Activated naive CD4-positive, alpha-beta T cell (primary cell): ENCODE data around the gene RTN4R.

Experiments used
- DNase-seq, 4 experiments: peaks; one replicate each; lab custom pipeline; 2025; lab: John Stamatoyannopoulos, UW

RTN4R gene

DNA sequence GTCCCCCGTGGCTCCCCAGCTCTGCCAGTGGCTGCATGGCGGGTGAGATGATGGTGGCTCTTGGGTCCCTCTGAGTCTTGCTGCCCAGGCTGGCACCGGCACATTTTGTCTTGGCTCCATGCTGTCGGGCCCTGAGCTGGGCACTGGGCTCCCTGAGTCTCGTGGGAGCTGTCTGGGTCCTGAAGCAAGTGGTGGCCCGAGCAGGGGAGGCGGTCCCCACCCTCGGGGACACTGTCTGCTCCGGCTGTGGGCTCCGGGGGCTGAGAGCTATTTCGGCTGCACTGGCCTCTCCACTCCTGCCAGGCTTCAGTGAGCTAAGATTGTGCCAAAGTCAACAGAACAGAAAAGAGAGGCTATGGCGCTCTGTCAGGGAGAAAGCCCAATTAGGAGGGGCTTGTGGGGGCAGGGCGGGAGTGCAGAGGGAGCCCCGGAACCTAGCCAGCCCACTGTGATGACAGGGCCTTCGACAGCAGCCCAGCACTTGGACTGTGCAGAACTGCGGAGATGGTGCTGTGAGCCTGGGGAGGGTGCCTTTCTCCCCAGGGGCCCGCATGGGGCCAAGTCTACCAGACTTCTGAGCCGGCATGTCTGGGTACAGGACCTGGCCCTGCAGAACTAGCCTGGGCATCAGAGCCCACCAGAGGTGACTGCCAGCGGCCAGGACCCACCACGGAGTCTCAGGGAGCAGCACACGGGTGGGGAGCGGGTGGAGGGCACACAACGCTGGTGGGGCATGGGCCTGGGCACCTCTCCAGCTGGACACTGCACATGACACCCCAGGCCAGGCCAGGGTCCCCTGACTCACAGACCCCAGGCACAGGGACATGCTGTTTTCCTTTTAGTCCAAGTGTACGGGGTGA lies 38.0 kb downstream of the RTN4R start:
- no peak for DNase-seq

DNA sequence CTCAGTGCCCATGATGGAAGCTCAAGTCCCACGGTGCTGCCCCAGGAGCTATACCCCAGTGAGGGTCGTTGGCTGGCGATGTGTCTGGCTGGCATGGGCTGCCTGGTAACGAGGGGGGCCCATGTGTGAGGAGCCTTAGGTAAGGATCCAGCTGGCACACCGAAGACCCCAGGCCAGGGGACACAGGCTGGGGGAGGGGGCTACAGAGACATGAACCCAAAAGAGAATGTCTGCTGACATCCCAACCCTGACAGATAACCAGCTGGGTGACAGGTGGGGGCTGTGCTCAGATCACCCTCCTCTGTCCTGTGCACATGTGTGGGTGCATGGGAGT lies 39.2 kb downstream of the RTN4R start:
- DNase-seq: no peak

DNA sequence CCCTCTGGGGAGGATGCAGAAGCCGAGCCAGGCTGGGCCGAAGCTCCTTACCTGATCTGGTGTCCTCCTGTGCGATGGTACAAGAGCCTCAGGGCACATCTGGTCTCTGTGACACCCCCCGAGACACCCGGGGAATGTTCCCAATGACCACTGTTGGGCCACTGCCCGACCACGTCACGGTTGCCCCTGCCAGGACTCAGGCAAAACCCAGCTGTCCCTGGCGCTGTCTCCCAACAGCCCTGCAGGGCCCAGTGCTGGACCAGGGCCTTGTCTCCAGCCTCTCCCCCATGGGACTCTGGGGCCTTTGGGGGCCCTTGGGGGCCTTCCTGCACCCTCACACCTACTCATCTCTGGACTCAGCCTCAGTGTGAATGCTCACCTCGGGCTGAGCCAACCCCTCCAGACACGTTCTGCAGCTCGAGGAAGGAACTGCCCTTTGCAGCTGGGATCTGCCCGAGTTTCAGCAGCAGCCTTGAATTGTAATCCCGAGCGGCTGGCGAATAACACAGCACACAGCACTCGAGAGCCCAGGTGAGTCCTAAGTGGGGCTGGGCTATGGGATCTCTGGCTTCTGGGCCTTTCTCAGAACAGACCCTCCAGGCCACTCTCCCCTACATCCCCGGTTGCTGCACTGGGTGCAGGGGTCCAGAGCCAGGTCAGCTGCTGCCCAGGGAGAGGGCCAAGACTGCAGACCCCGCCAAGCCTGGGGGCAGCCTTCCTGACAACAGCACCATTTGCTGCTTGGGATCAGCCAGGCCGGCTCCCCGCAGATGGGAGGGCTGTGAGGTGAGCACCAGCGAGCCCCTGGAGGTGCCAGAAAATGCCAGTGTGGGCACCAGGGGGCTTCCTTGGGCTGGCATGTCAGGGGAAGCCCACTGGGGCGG lies 39.8 kb downstream of the RTN4R start:
- no peak for DNase-seq

DNA sequence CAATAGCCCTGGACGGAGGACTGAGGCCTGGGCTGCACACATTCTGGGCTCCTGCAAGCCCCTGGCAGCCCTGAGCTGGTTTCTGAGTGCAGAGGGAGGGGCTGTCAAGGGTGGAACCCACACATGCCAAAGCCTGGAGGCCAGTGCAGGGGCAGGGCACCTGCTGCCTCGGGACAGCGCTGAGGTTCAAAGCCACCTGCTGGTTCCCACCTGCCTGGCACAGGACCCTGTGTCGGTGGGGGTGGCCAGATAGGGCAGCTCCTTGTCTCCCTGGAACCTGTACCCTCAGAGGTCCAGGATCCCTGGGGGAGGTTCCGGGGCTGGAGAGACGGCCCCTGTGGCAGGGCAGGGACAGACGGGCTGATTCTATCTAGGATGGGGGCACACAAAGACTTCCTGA lies 40.8 kb downstream of the RTN4R start:
- no peak for DNase-seq

DNA sequence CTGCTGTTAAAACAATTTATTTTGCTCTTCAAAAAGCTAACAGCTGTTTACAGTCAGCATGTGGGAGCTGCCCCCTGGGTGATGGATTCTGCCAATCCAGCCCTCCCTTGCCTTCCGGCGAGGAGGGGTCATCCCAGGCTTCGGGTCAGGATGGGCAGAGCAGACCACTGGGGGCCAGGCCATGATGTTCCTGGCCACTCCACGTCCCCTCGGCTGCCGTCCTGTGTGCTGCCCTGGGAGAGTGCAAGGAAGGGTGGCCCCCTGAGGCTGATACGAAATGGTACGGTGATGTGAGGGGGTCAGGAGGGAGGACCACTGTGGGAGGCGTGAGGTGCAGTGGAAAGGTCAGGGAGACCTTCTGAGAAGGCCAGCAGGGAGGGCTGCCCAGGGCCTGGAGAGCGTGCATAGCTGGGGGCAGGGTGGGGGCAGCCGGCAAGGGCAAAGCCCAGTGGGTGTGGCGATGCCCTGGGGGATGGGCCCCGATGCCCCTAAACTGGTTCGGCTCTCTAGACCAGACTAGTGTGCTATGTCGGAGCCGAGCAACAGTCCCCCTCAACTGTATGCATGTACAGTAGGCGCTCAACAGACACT lies 41.3 kb downstream of the RTN4R start:
- DNase-seq: no peak

DNA sequence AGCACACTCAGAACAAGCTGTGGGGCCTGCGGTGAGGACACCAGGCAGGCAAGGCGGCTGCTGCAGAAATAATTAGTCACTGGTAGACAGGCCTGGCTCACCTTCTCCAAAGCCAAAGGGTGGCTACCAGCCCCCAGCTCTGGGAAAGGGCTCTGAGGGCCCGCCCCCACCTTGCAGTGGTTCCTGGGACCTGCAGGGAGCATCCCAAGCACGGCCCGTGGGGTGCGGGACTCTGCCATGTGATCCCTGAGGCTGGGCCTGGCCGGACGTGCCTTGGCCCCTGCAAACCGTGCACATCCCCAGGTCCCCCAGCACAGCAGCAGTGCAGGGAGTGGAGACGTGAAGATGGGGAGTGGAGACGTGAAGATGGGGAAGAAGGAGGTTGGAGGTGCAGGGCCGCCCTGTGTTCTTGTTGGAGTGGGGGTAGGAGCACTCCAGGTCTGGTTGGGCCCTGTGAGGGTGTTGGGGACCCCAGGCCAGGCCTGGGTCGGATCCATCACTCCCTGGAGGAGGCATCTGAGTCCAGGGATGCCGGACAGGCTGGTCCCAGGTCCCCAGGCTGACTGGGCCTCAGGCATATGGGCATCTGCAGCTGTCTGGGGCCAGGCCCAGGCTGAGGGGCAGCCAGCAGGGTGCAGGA lies 41.9 kb downstream of the RTN4R start:
- no peak for DNase-seq

DNA sequence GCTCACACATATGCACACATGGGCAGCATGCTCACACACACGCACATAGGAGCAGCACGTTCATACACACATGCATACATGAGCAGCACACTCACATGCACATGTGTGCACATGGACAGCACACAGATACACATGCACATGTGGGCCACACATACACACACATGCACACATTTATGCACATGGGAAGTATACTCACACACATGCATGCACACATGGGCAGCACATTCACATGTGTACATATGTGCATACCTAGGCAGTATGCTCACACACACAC lies 42.5 kb downstream of the RTN4R start:
- DNase-seq: no peak

DNA sequence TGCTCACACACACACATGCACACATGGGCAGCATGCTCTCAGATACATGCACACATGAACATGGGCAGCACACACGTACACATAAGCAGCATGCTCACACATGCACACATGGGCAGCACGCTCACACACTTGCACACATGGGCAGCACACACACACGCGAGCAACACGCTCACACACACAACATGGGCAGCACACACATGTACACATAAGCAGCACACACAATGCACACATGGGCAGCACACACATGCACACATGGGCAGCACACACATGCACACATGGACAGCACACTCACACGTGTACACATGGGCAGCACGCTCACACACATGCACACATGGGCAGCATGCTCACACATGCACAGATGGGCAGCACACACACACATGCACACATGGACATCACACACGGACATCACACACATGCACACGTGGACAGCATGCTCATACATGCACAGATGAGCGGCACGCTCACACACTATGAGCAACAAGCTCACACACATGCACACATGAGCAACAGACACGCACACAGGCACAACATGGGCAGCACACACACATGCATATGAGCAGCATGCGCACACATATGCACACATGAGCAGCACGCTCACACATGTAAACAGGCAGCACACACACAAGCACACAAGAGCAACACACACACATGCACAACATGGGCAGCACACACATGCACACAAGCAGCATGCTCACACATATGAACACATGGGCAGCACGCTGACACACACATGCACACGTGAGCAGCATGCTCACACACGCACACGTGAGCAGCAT lies 43.0 kb downstream of the RTN4R start:
- no peak for DNase-seq

DNA sequence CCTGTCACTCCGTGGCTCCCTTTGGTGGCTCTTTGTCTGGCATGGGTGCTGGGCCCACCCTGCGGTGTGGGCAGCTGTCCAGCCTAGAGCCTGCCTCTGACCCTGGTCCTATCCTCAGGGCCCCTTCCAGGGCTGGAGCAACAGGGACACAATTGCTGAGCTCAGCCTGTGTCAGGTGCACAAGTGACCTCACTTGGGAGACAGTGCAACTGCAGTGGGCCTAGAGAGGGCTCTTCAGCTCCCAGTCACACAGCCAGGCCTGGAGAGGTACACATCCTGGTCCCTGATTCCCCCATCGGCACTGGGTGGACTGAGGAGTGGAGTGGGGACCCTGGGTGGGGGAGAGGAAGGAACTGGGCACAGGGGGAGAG lies 43.9 kb downstream of the RTN4R start:
- no peak for DNase-seq

DNA sequence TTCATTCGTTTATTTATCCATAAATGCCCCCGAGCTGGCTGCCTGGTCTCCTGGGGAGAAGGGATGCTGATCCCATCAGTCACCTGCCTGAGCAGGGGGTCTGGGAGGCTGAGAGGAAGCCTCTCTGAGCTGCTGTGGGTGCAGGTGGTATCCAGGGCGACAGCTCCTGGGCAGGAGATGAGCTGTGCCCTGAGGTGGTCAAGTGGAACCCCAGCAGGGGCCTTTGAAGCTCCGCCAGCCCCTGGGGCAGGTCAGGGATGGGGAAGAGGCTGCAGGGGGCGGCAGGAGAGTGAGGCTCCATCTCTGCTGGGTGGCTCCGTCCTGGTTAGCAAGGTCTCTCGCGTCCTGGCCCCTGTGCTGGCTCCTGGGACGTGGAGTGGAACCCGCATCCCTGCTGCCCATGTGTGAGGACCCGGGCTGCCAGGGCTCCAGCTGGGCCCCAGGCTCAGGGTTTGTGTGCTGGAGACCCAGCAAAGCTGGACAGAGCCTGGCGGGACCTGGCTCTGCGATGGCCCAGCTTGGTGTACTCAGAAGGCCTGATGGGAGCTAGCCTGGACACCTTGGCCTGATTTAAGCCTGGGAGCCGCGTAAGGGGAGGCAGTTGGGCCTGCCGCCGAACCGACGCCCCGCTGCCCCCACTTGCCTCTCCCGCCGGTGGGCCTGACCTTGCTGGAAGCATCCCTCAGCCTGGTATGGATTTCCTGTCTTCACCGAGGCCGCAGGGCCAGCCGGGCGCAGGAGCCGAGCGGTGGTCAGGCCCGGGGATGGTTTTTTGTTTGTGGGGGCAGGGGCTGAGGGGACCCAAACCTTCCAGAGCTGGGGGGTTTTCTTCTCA lies 44.5 kb downstream of the RTN4R start:
- no peak for DNase-seq

DNA sequence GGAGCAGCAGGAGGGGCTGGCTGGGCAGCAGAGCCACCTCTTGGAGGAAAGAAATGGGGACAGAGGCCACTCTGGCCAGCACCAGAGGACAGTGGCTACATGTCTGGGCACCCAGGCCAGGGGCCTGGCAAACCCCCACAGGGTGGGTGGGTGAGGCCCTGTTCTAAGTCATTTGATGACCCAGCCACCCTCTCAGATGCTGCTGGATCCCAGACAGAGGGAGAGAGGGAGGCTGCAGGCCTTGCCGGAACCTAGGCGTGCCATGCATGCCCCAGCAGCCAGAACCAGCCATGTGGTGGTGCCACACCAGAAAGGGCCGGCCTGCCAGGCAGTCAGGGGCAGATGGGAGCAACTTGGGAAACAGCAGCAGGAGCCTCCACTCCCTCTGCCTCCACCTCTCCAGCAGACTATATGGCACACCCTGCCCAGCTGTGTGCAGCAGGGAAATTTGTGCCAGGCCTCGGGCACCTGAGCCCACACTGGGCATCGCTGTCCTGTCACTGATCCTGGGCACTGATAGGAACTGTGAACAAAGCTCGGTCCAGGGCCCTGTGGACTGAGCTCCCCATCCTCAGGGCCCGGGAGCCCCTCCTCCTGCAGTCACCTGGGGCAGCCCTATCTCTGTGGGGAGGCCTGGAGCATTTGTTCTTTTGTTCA lies 45.2 kb downstream of the RTN4R start:
- no peak for DNase-seq

DNA sequence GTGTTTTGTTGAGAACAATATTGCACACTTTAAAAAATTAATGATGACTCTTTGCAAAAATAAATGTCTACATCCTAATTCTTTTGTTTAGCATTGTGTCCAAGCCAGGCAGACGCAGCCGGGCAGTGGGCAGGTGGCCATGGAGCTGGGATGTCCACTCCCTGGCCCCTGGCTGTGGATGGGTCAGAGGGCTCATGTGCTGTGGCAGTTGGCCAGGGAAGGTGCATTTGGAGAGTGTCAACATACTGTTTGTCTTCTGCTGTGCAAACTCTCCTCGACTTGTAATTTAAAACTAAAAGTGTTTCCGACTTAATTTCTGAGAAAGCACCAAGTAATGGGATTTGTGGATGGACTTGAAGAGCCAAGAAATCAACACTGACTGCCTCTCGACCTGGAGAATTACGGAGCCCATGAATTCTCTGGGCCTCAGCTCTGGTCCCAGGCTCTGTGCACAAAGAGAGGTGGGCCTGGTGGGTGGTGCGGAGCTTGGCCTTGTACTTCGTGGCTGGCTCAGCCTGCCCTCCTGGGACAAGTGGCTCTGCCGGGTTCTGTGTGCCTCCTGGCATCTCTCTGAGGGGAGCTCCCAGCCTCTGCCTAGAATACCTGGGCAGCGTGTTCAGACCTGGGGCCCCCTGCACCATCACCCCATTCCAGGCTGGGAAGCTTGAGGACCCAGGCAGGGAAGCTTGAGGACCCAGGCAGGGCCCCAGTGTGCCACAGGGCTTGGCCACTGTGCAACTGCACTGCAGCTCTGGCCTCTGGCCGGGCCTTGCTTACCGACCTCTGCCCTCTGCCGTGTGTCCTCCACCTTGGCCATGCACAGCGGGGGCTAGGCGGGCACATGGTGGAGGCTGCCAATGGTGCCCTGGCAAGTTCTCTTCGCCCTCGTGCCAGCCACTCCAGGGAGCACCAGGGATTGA lies 46.4 kb downstream of the RTN4R start:
- no peak for DNase-seq

DNA sequence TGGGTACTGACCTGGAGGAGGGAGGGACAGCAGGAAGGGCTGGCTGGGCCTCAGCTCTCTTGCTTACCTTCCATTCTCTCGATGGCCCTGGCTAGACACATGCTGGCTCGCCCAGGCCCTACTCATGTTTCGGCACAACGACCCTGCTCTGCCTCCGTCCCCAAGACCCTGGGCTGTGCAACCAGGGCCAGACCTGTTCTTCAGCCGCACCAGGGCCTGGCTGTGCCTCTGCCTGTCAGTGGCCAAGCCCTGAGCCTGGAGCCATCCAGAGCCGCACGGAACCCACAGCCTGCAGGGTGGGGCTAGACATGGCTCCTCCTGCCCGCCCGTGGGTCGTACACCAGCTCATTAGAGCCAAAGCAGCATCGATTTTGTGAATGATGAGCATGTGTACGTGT lies 47.5 kb downstream of the RTN4R start:
- DNase-seq: no peak

DNA sequence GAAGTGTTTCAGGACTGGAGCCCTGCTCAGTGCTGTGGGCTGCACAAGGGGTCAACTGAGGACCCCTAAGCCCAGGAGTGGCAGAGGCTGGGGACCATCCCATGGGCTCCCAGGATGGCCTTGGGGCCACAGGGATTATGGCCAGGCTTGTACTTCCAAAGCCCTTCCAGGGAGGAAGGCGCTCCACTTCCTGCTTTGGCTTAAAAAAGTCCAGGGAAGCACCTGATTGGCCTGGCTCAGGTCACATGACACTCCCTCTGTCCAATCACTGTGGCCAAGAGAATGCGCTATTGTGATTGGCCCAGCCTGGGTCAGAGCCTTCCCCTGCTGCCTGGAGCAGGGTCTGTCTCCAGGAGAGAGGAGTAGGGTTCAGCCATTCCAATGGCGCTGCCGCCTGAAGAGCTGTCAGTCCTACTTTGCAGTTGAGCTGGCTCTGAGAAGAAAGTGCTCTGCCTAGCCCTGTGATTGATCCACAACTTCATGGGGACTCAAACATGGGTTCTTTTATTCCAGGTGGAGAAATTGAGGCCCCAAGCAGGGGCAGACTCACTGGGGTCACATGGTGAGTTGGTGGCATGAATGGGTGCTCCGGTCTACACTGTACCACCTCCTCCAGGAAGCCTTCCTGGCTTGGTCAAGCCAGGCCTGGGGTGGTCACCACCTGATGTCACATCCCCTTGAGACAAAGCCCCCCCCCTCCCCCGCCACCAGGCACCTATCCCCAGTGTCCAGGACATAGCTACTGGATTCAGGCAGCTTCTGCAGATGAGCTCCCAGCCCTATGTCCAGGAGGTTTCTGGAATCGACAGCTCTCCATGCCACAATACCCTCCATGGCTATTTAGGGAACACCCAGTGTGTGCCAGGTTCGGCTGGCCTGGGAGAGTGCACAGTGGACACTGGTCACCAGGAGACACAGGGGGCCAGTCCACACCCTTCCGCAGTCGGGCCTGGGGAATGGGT lies 48.2 kb downstream of the RTN4R start:
- DNase-seq: no peak

DNA sequence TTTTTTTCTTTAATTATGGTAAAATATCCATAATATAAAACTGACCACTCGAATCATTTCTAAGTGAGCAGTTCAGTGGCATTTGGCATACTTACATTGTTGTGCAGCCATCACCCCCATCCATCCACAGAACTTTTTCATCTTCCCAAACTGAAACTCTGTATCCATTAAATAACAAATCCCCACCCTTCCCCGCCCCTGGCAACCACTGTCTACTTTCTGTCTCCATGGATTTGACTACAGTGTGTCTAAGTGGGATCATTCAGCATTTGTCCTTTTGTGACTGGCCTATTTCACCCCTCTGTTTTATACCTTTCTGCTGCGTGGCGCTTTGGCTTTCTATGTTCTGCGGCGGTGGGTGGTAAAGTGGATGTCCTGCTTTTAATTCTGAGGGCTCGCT lies 49.1 kb downstream of the RTN4R start:
- no peak for DNase-seq

DNA sequence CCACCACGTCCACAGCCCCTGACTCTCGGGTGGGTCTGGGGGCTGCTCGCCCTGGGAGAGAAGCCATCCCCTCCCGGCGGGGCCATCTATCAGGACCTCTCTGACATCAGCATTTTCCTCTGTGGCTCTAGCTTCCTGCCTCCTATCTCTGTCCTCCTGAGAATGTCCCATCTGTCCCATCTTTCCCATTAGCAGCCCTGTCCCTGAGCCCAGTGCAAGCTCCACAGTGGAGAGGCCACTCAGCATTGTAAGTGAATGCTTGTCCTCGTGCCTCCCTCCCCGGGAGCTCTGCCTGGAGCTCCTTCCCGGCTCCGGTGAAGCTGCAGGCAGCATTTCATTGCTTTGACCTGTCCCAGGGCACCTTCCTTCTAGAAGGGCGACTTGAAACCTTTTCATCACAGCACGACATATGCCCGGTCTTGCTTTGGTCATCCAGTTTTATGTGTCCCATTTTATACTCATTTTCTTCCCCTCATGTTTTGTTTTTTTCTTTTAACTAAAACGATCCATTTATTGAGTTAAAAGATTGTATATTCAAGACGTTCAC lies 49.7 kb downstream of the RTN4R start:
- no peak for DNase-seq

DNA sequence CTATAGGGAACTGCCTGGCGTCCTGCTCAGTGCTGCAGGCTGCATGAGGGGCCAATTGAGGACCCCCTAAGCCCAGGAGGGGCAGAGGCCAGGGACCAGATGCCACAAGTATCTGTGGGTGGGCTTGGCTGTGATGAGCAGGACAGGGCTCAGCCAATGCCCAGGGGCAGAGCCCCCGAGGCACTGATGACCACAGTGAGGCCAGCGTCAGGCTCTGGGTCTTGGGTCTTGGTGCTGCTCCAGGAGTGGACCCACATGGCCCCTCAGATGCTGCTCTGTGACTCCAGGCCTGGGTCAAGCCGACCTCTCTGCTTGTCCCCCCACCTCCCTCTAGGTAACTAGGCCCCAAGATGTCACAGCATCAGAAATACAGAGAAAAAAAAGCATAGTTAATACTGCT lies 50.6 kb downstream of the RTN4R start:
- no peak for DNase-seq
